ENCODE measurements around the gene NR2E1.

Gene NR2E1

DNA sequence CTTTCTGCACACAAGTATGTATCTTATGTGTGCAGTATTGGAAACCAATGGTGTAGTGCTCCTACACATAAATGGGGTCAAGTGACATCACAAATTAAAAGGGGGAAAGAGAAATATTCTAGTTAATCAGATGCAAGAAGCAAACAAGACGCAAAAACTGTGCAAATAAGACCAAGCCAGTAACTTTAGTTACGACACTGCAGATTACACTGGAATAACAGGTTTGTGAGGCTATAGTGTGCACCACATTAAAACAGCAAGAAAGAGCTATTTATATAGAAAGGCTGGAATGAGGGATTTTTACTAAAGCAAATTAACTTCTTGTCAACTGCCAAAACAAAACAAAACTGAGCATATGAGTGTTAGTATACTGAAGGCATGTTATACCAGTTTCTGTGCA is 45.8 kb downstream of the NR2E1 start:
- no peak for DNase-seq

DNA sequence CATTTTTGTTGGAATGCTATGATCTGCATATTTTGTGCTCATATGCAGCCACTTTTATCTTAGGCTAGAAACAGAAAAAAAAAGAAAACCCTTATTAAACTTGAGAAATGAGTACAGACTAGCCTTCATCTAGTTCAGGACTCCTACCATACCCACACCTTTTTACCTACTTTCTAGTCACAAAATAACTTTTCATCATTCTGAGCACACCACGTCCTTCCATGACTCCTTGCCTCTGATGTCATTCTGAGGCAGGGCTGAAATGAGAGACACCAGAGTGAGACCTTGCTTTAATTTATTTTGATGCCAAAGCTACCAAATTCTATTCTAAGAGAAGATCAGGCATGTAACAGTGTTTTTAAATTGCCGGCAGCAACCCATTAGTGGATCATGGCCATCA is 56.2 kb downstream of the NR2E1 start:
- DNase-seq, result no peak

DNA sequence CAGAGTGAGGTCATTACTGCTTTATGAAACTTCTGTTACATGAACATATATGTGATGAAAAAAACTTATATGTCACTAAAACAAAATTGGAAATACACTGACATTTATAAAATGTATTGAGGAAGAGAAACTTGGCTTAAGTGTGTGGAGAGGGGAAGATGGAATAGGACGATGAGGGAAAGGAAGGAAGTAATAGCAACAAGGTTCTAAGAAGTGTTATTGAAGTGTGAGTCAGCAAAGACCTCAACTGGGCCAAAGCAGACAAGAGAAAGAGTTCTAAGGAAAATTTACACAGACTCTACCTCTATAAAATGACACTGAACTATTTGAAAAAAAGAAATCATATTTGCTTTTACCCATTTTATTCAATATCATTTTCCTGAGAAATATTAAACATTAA is 56.7 kb downstream of the NR2E1 start:
- DNase-seq, result no peak

DNA sequence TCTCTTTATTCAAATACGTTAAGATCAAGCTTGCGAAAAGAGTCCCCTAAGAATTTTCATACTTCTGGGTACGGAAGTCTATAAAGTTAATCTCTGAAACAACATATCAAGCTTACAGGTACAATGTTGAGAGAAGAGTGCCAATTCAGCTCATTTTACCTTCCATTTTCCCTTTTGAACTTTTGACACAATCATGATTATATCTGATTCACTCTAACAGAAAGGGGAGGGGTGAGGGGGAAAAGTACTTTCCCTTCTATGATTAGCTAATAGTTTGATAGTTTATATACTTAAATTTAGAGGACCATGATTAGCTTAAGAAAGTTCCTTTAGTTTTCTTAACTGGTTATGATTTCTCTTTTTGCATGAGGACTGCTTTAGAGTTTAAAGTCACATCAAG is 61.5 kb downstream of the NR2E1 start:
- DNase-seq, result no peak

DNA sequence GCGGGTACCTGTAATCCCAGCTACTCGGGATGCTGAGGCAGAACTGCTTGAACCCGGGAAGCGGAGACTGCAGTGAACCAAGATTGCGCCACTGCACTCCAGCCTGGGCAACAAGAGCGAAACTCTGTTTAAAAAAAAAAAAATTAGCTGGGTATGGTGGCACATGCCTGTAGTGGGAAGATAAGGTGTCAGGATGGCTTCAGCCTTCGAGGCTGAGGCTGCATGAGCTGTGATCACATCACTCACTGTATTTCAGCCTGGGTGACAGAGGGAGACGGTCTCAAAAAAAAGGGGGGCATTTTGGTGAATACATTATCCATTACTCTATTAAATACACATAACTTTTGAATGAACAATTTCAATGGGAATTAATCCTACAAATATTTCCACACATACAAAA is 62.6 kb downstream of the NR2E1 start:
- no peak for DNase-seq

DNA sequence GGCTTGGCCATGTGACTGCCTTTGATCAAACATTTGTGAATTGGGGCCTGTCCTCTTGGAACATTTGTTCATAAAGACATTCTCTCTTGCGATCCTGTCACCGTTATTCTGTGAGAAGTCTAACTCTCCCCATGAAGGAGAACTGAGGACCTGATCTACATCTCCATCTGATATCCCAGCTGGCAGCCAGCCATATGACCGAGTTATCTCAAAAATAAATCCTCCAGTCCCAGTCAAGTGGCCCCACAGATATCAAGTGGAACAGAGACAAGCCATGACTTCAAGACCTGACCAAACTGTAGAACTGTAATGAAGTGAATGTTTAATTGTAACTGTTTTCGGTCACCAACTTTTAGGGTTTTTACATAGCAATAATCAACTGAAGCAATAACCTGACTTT is 69.3 kb downstream of the NR2E1 start:
- peak; percentile 12 for DNase-seq

DNA sequence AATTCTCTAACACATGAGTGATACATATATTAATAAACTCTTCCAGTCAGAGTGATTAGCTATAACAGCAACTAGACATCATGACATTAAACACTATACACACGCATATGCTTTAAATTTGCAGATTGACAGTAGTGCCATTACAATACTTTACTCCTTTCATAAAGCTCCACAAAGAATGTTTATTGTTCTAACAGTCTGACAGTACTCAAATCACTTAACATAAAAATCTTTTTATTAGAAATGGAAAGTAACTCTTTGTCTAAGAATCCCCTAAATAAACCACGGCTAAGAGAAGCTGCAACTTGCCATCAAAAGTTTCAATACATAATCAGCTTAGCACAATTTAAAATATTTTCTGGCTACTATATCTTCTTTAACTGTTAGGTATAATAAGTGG is 71.0 kb downstream of the NR2E1 start:
- no peak for DNase-seq

DNA sequence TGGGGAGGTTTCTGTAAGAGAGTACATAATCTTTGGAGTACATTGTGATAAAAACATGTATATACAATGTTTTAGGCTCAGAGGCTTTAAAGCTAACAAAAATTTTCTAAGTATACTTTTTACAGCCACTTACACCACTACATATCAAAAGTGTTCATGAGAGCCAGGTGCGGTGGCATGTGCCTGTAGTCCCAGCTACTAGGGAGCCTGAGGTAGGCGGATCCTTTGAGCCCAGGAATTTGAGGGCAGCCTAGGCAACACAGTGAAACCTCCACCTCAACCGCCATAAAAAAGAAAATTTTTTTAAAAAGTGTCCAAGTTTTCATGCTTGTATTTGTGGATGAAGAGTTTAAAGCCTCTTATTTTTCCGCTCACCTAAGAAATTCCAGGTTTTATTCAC is 72.5 kb downstream of the NR2E1 start:
- no peak for DNase-seq

All from NCI-H2029 treated with DMSO at 0.1 percent for 48 hours (cell line).